Trophoblast cell (in vitro differentiated cells and primary cell): ENCODE results near the gene ARHGEF37.
"Not testable (repeated sequence)": the region's sequence is repeated elsewhere in the genome, so short reads cannot be mapped to it uniquely, and the experiment has no call there.

Experiments used
- DNase-seq, 2 donors: peaks; one replicate each; pipeline ENCODE4 v3.0.0-alpha.2; 2016
- H2AFZ ChIP-seq: 2 replicates; pipeline ENCODE4 v1.6.1; 2013; ENCODE audit warnings: low read length, moderate library complexity, mild to moderate bottlenecking; ENCODE audit not compliant: insufficient read depth, poor library complexity
- H2AK5ac ChIP-seq: 2 replicates; pipeline ENCODE4 v1.6.1; 2013; ENCODE audit warnings: mild to moderate bottlenecking, low read length
- H2BK120ac ChIP-seq: 2 replicates; pipeline ENCODE4 v1.6.1; 2013; ENCODE audit warnings: low read length, mild to moderate bottlenecking, moderate library complexity; ENCODE audit not compliant: insufficient read depth, poor library complexity
- H2BK12ac ChIP-seq: 2 replicates; pipeline ENCODE4 v1.6.1; 2013; ENCODE audit warnings: mild to moderate bottlenecking, low read length, moderate library complexity
- H2BK5ac ChIP-seq: 2 replicates; pipeline ENCODE4 v1.6.1; 2013; ENCODE audit warnings: low read length, low read depth, moderate library complexity, mild to moderate bottlenecking; ENCODE audit not compliant: poor library complexity
- H3K14ac ChIP-seq: 2 replicates; pipeline ENCODE4 v1.6.1; 2013; ENCODE audit warnings: mild to moderate bottlenecking, low read length
- H3K18ac ChIP-seq: 2 replicates; pipeline ENCODE4 v1.6.1; 2013; ENCODE audit warnings: mild to moderate bottlenecking, low read length
- H3K23ac ChIP-seq: 2 replicates; pipeline ENCODE4 v1.6.1; 2013; ENCODE audit warnings: low read length
- H3K27ac ChIP-seq: 2 replicates; pipeline ENCODE4 v1.5.1; 2013; ENCODE audit warnings: low read depth, mild to moderate bottlenecking, inconsistent platforms, low read length, moderate library complexity
- H3K27me3 ChIP-seq: 2 replicates; pipeline ENCODE4 v1.6.1; 2013; ENCODE audit warnings: inconsistent platforms, mild to moderate bottlenecking, low read length, moderate library complexity; ENCODE audit not compliant: insufficient read depth
- H3K36me3 ChIP-seq, 2 experiments: 1 replicate in 1 of 2; 2 replicates in 1 of 2; pipeline ENCODE4 v1.6.1; 2013; ENCODE audit warnings: low read length in 2 of 2, mild to moderate bottlenecking in 2 of 2, moderate library complexity in 1 of 2; ENCODE audit not compliant: insufficient read depth in 2 of 2, control insufficient read depth in 1 of 2
- H3K4ac ChIP-seq: 2 replicates; pipeline ENCODE4 v1.6.1; 2013; ENCODE audit warnings: low read depth, mild to moderate bottlenecking, low read length, moderate library complexity
- H3K4me1 ChIP-seq, 2 experiments: 1 replicate in 1 of 2; 2 replicates in 1 of 2; pipeline ENCODE4 v1.6.1; 2013; ENCODE audit warnings: low read length in 2 of 2, mild to moderate bottlenecking in 2 of 2, moderate library complexity in 1 of 2; ENCODE audit not compliant: insufficient read depth in 2 of 2, control insufficient read depth in 1 of 2
- H3K4me2 ChIP-seq: 2 replicates; pipeline ENCODE4 v1.6.1; 2013; ENCODE audit warnings: inconsistent platforms, mild to moderate bottlenecking, low read length, moderate library complexity
- H3K4me3 ChIP-seq: 2 replicates; pipeline ENCODE4 v1.5.1; 2013; ENCODE audit warnings: mild to moderate bottlenecking, low read depth, low read length, inconsistent platforms
- H3K79me1 ChIP-seq: one replicate; pipeline ENCODE4 v1.6.1; 2013; ENCODE audit warnings: low read length
- H3K79me2 ChIP-seq: 2 replicates; pipeline ENCODE4 v1.6.1; 2013; ENCODE audit warnings: low read length, mild to moderate bottlenecking; ENCODE audit not compliant: control insufficient read depth, insufficient read depth, poor library complexity
- H3K9ac ChIP-seq: 2 replicates; pipeline ENCODE4 v1.6.1; 2013; ENCODE audit warnings: mild to moderate bottlenecking, low read length
- H3K9me3 ChIP-seq: 2 replicates; pipeline ENCODE4 v1.6.1; 2013; ENCODE audit warnings: low read depth, mild to moderate bottlenecking, control low read depth, inconsistent platforms, low read length; ENCODE audit not compliant: insufficient read depth
- H4K12ac ChIP-seq: 2 replicates; pipeline ENCODE4 v1.6.1; 2013; ENCODE audit warnings: low read depth, mild to moderate bottlenecking, low read length, moderate library complexity
- H4K8ac ChIP-seq: 2 replicates; pipeline ENCODE4 v1.6.1; 2013; ENCODE audit warnings: low read depth, mild to moderate bottlenecking, low read length, moderate library complexity
- H4K91ac ChIP-seq: one replicate; pipeline ENCODE4 v1.6.1; 2013; ENCODE audit warnings: low read depth, mild to moderate bottlenecking, low read length, moderate library complexity
- WGBS: extraction: QIAGEN DNeasy Blood & Tissue Kit; methylation state at CpG from one replicate; pipeline ENCODE4 v1.1.7; 2013; ENCODE audit warnings: missing lambda C conversion rate; ENCODE audit not compliant: insufficient read length, insufficient coverage; ENCODE audit errors: extremely low coverage; 5-methylcytosine and 5-hydroxymethylcytosine counted together

Gene ARHGEF37

DNA sequence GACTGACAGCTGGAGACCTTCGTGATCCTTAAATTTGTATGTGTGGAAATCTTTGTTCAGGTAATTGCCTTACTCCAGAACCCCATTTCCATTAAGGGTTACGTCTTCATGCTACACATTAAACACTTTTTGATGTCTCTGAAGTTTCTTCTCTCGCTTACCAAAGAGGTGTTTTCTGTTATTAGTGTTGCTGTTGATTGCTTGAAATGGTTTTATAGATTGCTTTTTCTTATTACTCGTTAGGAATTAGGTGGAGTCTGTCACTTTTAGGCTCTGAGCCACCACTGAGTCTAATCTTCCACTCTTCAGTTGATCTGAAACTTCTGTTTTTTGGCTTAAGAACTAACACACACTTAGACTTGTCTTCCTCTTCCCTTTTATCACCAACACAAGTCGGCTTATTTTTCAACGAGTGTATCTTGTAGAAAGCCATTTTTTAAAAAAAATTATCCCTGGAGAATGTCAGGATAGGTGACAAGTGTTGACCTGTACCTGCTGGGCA is 86.6 kb downstream of the ARHGEF37 start:
- no peaks in the 10 kb centered on the region for H3K27me3 ChIP-seq
- no peaks in the 10 kb centered on the region for H3K79me1 ChIP-seq
- no peak overlapping the region for H2BK12ac ChIP-seq
- H3K4me3 ChIP-seq, result no peak overlapping the region
- no peak overlapping the region for H3K23ac ChIP-seq
- H2AK5ac ChIP-seq, result no peak overlapping the region
- H3K9ac ChIP-seq, result no peak overlapping the region
- H3K27ac ChIP-seq, result no peak overlapping the region
- WGBS, result no CpG with 5 or more reads among the region's 6 CpGs
- peaks cover 5% of the 10 kb centered on the region for H3K9me3 ChIP-seq
- H4K12ac ChIP-seq, result no peak overlapping the region
- H3K36me3 ChIP-seq, result no peaks in the 10 kb centered on the region
- H3K4ac ChIP-seq, result no peak overlapping the region
- H4K8ac ChIP-seq, result no peak overlapping the region
- H2BK5ac ChIP-seq, result no peak overlapping the region
- H3K14ac ChIP-seq, result no peak overlapping the region
- H3K4me2 ChIP-seq, result no peak overlapping the region
- no peaks in the 10 kb centered on the region for H3K79me2 ChIP-seq
- no peaks in the 10 kb centered on the region for H3K4me1 ChIP-seq
- no peak for DNase-seq
- H2BK120ac ChIP-seq, result no peak overlapping the region
- no peak overlapping the region for H4K91ac ChIP-seq
- no peak overlapping the region for H3K18ac ChIP-seq
- H2AFZ ChIP-seq, result no peak overlapping the region

DNA sequence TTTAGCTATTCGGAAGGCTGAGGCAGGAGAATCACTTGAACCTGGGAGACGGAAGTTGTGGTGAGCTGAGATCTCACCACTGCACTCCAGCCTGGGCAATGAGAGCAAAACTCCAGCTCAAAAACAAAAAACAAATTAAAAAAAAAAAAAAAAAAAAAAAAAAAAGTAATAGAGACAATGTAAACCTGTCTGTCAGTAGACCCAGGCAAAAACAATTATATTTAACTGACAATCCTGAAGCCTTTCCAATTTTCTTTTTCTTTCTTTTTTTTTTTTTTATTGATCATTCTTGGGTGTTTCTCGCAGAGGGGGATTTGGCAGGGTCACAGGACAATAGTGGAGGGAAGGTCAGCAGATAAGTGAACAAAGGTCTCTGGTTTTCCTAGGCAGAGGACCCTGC is 88.0 kb downstream of the ARHGEF37 start:
- not testable (repeated sequence) for H4K91ac ChIP-seq, H4K8ac ChIP-seq, H3K14ac ChIP-seq, H2BK5ac ChIP-seq, H3K4me1 ChIP-seq, H3K79me2 ChIP-seq, H3K4me3 ChIP-seq, H4K12ac ChIP-seq, H3K4me2 ChIP-seq, H2BK12ac ChIP-seq, H3K23ac ChIP-seq, H3K79me1 ChIP-seq, H3K9me3 ChIP-seq, H3K18ac ChIP-seq, H3K4ac ChIP-seq, H2AFZ ChIP-seq, H3K27me3 ChIP-seq, H2AK5ac ChIP-seq, H3K36me3 ChIP-seq, DNase-seq, H3K27ac ChIP-seq, H2BK120ac ChIP-seq, H3K9ac ChIP-seq
- WGBS, result no CpG with 5 or more reads among the region's 3 CpGs

DNA sequence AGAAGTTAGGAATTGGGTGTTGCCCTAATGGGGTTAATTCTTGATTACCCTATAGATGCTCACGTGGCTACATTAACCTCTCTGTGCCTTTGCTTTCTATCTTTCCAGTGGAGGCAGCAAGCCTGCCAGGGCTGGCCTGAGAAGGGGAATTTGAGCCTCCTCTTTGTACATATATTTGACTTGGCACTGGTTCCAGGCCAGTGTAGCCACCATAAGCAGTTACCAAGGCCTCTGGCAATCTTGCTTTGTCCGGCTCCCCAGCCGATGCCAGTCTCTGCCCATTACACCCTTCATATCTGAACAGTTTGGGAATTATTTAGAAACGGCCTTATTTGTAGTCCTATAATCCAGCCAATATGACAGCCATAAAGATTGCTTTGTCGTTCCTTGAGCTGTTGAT is 90.2 kb downstream of the ARHGEF37 start:
- DNase-seq, result no peak
- Histone ChIP-seq H3K36me3 (no peaks in the 10 kb centered on the region), H3K14ac (no peak overlapping the region), H2AK5ac (no peak overlapping the region), H3K18ac (no peak overlapping the region), H3K79me2 (no peaks in the 10 kb centered on the region), H2AFZ (no peak overlapping the region), H4K91ac (no peak overlapping the region), H3K23ac (no peak overlapping the region), H3K4me2 (no peak overlapping the region), H3K79me1 (no peaks in the 10 kb centered on the region), H2BK120ac (no peak overlapping the region), H3K4me1 (no peaks in the 10 kb centered on the region), H3K4me3 (no peak overlapping the region), H2BK5ac (no peak overlapping the region), H3K27me3 (no peaks in the 10 kb centered on the region), H3K9ac (no peak overlapping the region), H4K8ac (no peak overlapping the region), H3K4ac (no peak overlapping the region), H3K27ac (no peak overlapping the region), H3K9me3 (peaks cover 3% of the 10 kb centered on the region), H4K12ac (no peak overlapping the region), H2BK12ac (no peak overlapping the region)
- WGBS, result no CpG with 5 or more reads among the region's 5 CpGs

DNA sequence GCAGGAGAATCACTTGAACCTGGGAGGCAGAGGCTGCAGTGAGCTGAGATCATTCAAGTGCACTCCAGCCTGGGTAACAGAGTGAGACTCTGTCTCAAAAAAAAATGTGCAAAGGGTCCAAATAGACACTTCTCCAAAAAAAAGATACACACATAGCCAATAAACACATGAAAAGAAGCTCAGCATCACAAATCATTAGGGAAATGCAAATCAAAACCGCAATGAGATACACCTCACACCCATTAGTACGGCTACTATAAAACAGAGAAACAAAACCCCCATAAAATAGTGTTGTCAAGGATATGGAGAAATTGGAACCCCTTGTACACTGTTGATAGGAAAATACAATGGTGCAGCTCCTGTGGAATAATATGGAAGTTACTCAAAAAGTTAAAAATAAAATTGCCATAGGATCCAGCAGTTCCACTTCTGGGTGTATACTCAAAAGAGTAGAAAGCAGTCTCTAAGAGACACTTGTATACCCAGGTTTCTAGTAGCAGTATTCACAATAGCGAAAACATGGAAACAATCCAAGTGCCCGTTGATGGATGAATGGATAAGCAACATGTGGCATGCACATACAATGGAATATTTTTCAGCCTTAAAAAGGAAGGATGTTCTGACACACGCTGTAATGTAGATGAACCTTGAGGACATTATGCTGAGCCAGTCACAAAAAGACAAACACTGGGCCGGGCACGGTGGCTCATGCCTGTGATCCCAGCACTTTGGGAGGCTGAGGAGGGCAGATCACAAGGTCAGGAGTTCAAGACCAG is 91.6 kb downstream of the ARHGEF37 start:
- Histone ChIP-seq H3K18ac (no peak overlapping the region), H3K4me2 (no peak overlapping the region), H3K9me3 (peaks cover 3% of the 10 kb centered on the region), H2BK12ac (no peak overlapping the region), H3K27ac (no peak overlapping the region), H3K14ac (no peak overlapping the region), H2BK120ac (no peak overlapping the region), H4K91ac (no peak overlapping the region), H4K12ac (no peak overlapping the region), H3K4me1 (no peaks in the 10 kb centered on the region), H2BK5ac (no peak overlapping the region), H3K79me1 (no peaks in the 10 kb centered on the region), H3K4ac (no peak overlapping the region), H2AFZ (no peak overlapping the region), H3K36me3 (no peaks in the 10 kb centered on the region), H3K79me2 (no peaks in the 10 kb centered on the region), H3K27me3 (no peaks in the 10 kb centered on the region), H3K4me3 (no peak overlapping the region), H3K23ac (no peak overlapping the region), H2AK5ac (no peak overlapping the region), H4K8ac (no peak overlapping the region), H3K9ac (no peak overlapping the region)
- no peak for DNase-seq
- WGBS, result no CpG with 5 or more reads among the region's 7 CpGs
